Thyroid gland (tissue), 4 donors: ENCODE measurements around the gene SERINC4. TPM values are rescaled to one million over a fixed set of nuclear protein-coding genes. Genes with fewer than 3 reads are reported as not detected.
A peak's percentile ranks its signal among the peaks of the same experiment; 100 is the strongest.
"Not testable (repeated sequence)": the region's sequence is repeated elsewhere in the genome, so short reads cannot be mapped to it uniquely, and the experiment has no call there.

ENCODE experiments used
- DNase-seq, 2 donors: peaks; one replicate each; pipeline ENCODE4 v3.0.0-alpha.2; 2019
- H3K27ac ChIP-seq, 3 donors: fragments of 200-600 bp; sonication (generic); 1 replicate in 2 of 3; 2 replicates in 1 of 3; pipeline ENCODE4 v1.5.1; 2016 to 2019; ENCODE audit warnings: mild to moderate bottlenecking in 1 of 3, moderate library complexity in 1 of 3
- H3K27me3 ChIP-seq: fragments of 200-600 bp; sonication (generic); one replicate; pipeline ENCODE4 v1.5.1; 2019
- H3K36me3 ChIP-seq, 2 donors: fragments of 200-600 bp; sonication (generic); one replicate each; pipeline ENCODE4 v1.5.1; 2016 to 2019
- H3K4me1 ChIP-seq, 2 donors: fragments of 200-600 bp; sonication (generic); one replicate each; pipeline ENCODE4 v1.5.1; 2017 to 2019
- H3K4me3 ChIP-seq, 3 donors: fragments of 200-600 bp; sonication (generic); replicated peaks in 1 of 3; 1 replicate in 2 of 3; 2 replicates in 1 of 3; pipeline ENCODE4 v1.5.1; 2016; ENCODE audit warnings: mild to moderate bottlenecking in 1 of 3
- H3K9me3 ChIP-seq: fragments of 200-600 bp; sonication (generic); one replicate; pipeline ENCODE4 v1.5.1; 2017
- CTCF ChIP-seq, 6 experiments: fragments of 200-600 bp in 3 of 6; fragments of 450-650 bp in 3 of 6; sonication (generic) in 3 of 6; IDR thresholded peaks; one replicate each; pipeline ENCODE4 v1.5.1; 2016 to 2019; ENCODE audit warnings: antibody characterized with exemption in 6 of 6, mild to moderate bottlenecking in 2 of 6, inconsistent platforms in 1 of 6, moderate library complexity in 1 of 6
- POLR2A ChIP-seq, 2 donors: fragments of 450-650 bp; IDR thresholded peaks; one replicate each; pipeline ENCODE4 v1.6.1; 2017; ENCODE audit warnings: antibody characterized with exemption in 2 of 2, mild to moderate bottlenecking in 2 of 2, moderate library complexity in 1 of 2
- WGBS, 2 donors: methylation state at CpG; one replicate each; pipeline ENCODE4 v1.1.5; 2017; 5-methylcytosine and 5-hydroxymethylcytosine counted together
- intact Hi-C: fragments of 100-400 bp; cut with DNase I; formaldehyde crosslinking; loops from one replicate; pipeline ENCODE4 v1.15.1; 2023
- total RNA-seq, 4 donors: library from RNA; depleted of rRNA; stranded (reverse); fragments of >200 nt; gene quantifications; one replicate each; pipeline ENCODE4 v1.2.3, GENCODE V29; 2016

Gene SERINC4
- total RNA-seq, 4 donors from 2014 or later = 0.33 TPM; not detected in 3

GRCh38 chr15:43826508-43827341 lies 26.7 kb upstream of the SERINC4 start, which contains the start of gene WDR76:
Gene WDR76, plus strand, starts transcription at chr15:43827002. Its CDS starts 31 bp downstream, at chr15:43827033.
- WGBS, 2 donors = 8 to 12% methylated on average over 33 to 42 of the region's 48 CpGs
- peak in 1 of 2 donors; percentile 37 for TF ChIP-seq POLR2A (IDR thresholded peaks at IDR 0.05)
- no peak for TF ChIP-seq CTCF (IDR thresholded peaks at IDR 0.05)

GRCh38 chr15:43826029-43826507 lies 26.0 kb upstream of the SERINC4 start:
- no peaks in the 10 kb centered on the region for H3K9me3 ChIP-seq
- intact Hi-C loops = no loop called here
- H3K4me1 ChIP-seq = peaks cover 16 to 29% of the 10 kb centered on the region in 2 donors
- TF ChIP-seq CTCF (IDR thresholded peaks at IDR 0.05) (no peak), POLR2A (IDR thresholded peaks at IDR 0.05) (no peak)
- H3K36me3 ChIP-seq = no peaks in the 10 kb centered on the region
- WGBS, 2 donors = 95% methylated on average over 11 of the region's 11 CpGs
- H3K4me3 ChIP-seq = no peak overlapping the region
- no peak for DNase-seq
- H3K27ac ChIP-seq = peak overlapping the region in 2 of 3 donors; percentile 8 to 29
- no peaks in the 10 kb centered on the region for H3K27me3 ChIP-seq

More at GRCh38 chr15:43826508-43827341, 26.7 kb upstream of the SERINC4 start, which contains the start of gene WDR76:
- Histone ChIP-seq H3K27me3 (no peaks in the 10 kb centered on the region), H3K27ac (peak within 1 kb of the TSS; percentile 8 to 29 (median 22)), H3K36me3 (no peaks in the 10 kb centered on the region), H3K4me1 (peaks cover 16 to 29% of the 10 kb centered on the region in 2 donors), H3K9me3 (no peaks in the 10 kb centered on the region), H3K4me3 (peak within 1 kb of the TSS in 2 of 3 donors; percentile 32 to 38)
- intact Hi-C loops = no loop called here
- DNase-seq = peak; percentile 77 to 78

- WGBS, 2 donors = 95 to 96% methylated on average over 11 of the region's 11 CpGs
- H3K27me3 ChIP-seq, DNase-seq, H3K36me3 ChIP-seq, intact Hi-C loops, H3K4me3 ChIP-seq, H3K27ac ChIP-seq, H3K9me3 ChIP-seq: not testable (repeated sequence)
- H3K4me1 ChIP-seq = peaks cover 16 to 29% of the 10 kb centered on the region in 2 donors
Measured at GRCh38 chr15:43825305-43825704, 25.3 kb upstream of the SERINC4 start.

GRCh38 chr15:43824302-43825246 lies 24.6 kb upstream of the SERINC4 start, which contains the start of gene MFAP1:
Gene MFAP1, minus strand, starts transcription at chr15:43824690. Its CDS starts 121 bp downstream, at chr15:43824569.
- WGBS, 2 donors = 9 to 10% methylated on average over 46 of the region's 46 CpGs
- intact Hi-C loops = no loop called here
- no peaks in the 10 kb centered on the region for H3K9me3 ChIP-seq
- no peaks in the 10 kb centered on the region for H3K36me3 ChIP-seq
- TF ChIP-seq POLR2A (IDR thresholded peaks at IDR 0.05) (peak; percentile 38 to 80), CTCF (IDR thresholded peaks at IDR 0.05) (no peak)
- peaks cover 16 to 29% of the 10 kb centered on the region in 2 donors for H3K4me1 ChIP-seq
- H3K27me3 ChIP-seq = no peaks in the 10 kb centered on the region
- DNase-seq = peak; percentile 94 to 96
- H3K4me3 ChIP-seq = peak within 1 kb of the TSS; percentile 63 to 96 (median 88)
- H3K27ac ChIP-seq = peak within 1 kb of the TSS; percentile 54 to 84 (median 82)

- DNase-seq = no peak
- no peak overlapping the region for H3K4me3 ChIP-seq
- no peaks in the 10 kb centered on the region for H3K27me3 ChIP-seq
- H3K27ac ChIP-seq = no peak overlapping the region
- 86 to 87% methylated on average over 3 of the region's 3 CpGs for WGBS, 2 donors
- peaks cover 11 to 22% of the 10 kb centered on the region in 2 donors for H3K4me1 ChIP-seq
- TF ChIP-seq POLR2A (IDR thresholded peaks at IDR 0.05) (no peak), CTCF (IDR thresholded peaks at IDR 0.05) (no peak)
- H3K36me3 ChIP-seq = peaks cover 5 to 6% of the 10 kb centered on the region in 2 donors
- H3K9me3 ChIP-seq = no peaks in the 10 kb centered on the region
- intact Hi-C loops = no loop called here
Measured at GRCh38 chr15:43821505-43821904, 21.5 kb upstream of the SERINC4 start.

GRCh38 chr15:43815064-43815463 lies 15.0 kb upstream of the SERINC4 start:
- not testable (repeated sequence) for DNase-seq

More at GRCh38 chr15:43815064-43815463, 15.0 kb upstream of the SERINC4 start:
- WGBS, 2 donors = 95 to 96% methylated on average over 5 of the region's 5 CpGs
- H3K27me3 ChIP-seq, H3K27ac ChIP-seq, intact Hi-C loops, H3K4me1 ChIP-seq, H3K9me3 ChIP-seq, H3K4me3 ChIP-seq: not testable (repeated sequence)
- peaks cover 50 to 57% of the 10 kb centered on the region in 2 donors for H3K36me3 ChIP-seq
